Measurements from ENCODE around the gene PBX2.
"Not testable (repeated sequence)": the region's sequence is repeated elsewhere in the genome, so short reads cannot be mapped to it uniquely, and the experiment has no call there.

Gene PBX2

DNA sequence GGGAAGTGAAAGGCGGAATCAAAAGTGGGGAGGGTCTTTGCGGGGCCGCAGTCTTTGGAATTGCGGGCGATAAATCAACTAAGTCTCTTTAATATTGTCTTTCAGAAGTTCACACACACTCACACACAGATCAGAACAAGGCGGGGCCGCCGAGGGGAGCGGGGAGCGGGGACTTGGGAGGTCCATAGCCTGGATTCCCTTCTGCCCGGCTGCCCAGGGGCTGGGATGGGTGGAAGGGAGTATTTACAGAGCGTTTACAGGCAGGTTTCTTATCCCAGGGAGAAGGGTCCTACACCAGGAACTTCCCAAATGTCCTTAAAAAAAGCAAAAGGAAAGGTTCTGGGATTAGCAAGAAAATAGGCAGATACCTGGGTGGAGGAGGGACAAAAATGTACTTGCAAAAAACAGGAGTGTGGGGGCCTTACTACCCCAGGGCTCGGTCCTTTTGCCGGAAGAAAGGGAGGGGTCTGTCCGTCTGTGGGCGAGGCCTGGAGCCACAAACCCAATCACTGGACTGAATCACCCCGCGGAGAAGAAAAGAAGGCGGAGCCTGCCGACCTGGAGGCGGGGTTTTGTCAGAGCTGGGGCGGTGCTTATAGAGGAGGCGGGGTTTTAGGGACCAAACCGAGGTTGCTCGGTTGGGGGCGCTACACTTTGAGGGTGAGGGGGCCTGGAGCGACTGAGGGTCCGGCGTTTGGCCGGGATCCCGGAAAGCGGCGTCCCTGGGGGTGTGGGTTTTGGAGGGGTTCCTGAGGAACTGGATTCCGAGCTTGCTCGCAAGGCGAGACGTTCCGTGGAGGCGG is 41.5 kb downstream of the PBX2 start:
- DNase-seq, result no peak

DNA sequence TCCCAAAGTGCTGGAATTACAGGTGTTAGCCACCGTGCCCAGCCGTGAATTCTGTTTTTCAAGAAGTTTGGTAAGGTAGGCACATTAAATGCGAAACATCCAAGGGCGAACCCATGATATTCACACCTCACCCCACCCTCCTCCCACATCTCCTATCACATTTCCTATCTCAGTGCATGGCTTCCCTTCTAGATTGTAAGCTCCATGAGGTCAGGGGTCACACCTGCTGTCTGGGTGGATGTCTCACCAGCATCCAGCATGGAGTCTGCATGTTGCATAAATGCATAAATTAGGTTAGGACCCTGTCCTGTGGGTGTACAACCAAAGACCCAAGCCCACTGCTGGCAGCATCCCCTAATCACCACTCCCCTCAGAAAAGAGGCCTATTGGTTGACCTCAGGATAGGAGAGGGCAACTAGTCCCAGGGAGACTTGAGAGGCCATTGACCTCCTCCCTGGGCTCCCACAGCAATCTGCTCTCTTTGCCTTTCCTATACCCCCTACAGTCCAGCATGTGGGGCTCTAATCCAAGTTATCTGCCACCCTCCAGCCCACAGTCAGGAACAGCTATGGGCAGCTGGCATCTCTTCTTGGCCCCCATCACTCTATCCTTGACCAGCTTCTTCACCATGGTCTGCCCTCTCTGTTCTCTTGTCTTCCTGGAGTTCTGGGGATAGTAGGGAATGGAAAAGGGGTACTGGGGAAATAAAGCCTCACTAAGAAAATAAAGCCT is 42.4 kb downstream of the PBX2 start:
- DNase-seq, result no peak

GRCh38 chr6:32146687-32147086 is 43.3 kb downstream of the PBX2 start:
- DNase-seq, result no peak

- DNase-seq, result no peak
Observed at GRCh38 chr6:32146287-32146686, 43.7 kb downstream of the PBX2 start.

- DNase-seq, result not testable (repeated sequence)
Observed at GRCh38 chr6:32144238-32144637, 45.8 kb downstream of the PBX2 start.

- no peak for DNase-seq
Observed at GRCh38 chr6:32140420-32141046, 49.5 kb downstream of the PBX2 start.

DNA sequence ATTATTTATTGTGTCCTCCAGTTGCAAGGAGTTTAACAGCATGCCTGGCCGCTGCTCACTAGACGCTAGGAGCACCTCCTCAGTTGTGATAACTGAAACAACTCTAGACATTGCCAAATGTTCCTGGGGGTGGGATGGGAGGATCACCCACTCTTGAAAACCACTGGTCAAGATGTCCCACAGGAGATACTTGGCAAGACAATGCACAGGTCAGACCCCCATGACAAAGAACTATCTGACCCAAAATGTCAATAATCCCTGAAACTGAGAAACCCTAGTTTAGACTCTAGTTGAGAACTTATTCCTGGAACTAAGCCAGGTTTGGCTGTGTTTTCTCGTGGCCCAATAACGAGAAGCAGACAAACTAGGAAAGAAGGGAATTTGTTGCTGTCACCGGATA is 50.4 kb downstream of the PBX2 start:
- DNase-seq, result no peak

GRCh38 chr6:32137454-32137853 is 52.5 kb downstream of the PBX2 start:
- no peak for DNase-seq

Measured in fibroblast of skin of right quadriceps (primary cell).